Small intestine (tissue), 7 donors: Measurements from ENCODE around the gene ING5. TPM values are rescaled to one million over a fixed set of nuclear protein-coding genes. Genes with fewer than 3 reads are reported as not detected.
"Not testable (repeated sequence)": the region's sequence is repeated elsewhere in the genome, so short reads cannot be mapped to it uniquely, and the experiment has no call there.

Experiments used
- DNase-seq, 2 donors: peaks; one replicate each; pipeline versions ENCODE4 v3.0.0 to v3.0.0-alpha.2; 2013
- FAIRE-seq: peaks from 2 replicates; lab custom pipeline; 2012; peaks lifted over from hg19 to GRCh38; lab: Jason Lieb, UNC
- H3K27ac ChIP-seq, 3 donors: one replicate each; pipeline ENCODE4 v1.5.1; 2013; ENCODE audit warnings: low read length in 2 of 3, mild to moderate bottlenecking in 2 of 3, control low read depth in 1 of 3, inconsistent platforms in 1 of 3, low read depth in 1 of 3, moderate library complexity in 1 of 3
- H3K27me3 ChIP-seq, 3 donors: one replicate each; pipeline ENCODE4 v1.6.1; 2013; ENCODE audit warnings: low read length in 3 of 3, inconsistent platforms in 1 of 3; ENCODE audit not compliant: control insufficient read depth in 3 of 3, insufficient read depth in 3 of 3
- H3K36me3 ChIP-seq, 3 donors: one replicate each; pipeline ENCODE4 v1.6.1; 2013; ENCODE audit warnings: low read length in 3 of 3, inconsistent platforms in 1 of 3, low read depth in 1 of 3, mild to moderate bottlenecking in 1 of 3, moderate library complexity in 1 of 3; ENCODE audit not compliant: control insufficient read depth in 3 of 3, insufficient read depth in 2 of 3
- H3K4me1 ChIP-seq, 3 donors: one replicate each; pipeline ENCODE4 v1.6.1; 2013; ENCODE audit warnings: low read length in 2 of 3, inconsistent platforms in 1 of 3, low read depth in 1 of 3, mild to moderate bottlenecking in 1 of 3, moderate library complexity in 1 of 3; ENCODE audit not compliant: control insufficient read depth in 3 of 3, insufficient read depth in 2 of 3
- H3K4me3 ChIP-seq, 3 donors: one replicate each; pipeline ENCODE4 v1.5.1; 2013; ENCODE audit warnings: low read length in 3 of 3, control low read depth in 1 of 3, inconsistent platforms in 1 of 3, low read depth in 1 of 3, mild to moderate bottlenecking in 1 of 3, moderate library complexity in 1 of 3
- H3K9me3 ChIP-seq, 2 donors: one replicate each; pipeline ENCODE4 v1.6.1; 2013; ENCODE audit warnings: low read depth in 1 of 2, low read length in 1 of 2; ENCODE audit not compliant: control insufficient read depth in 2 of 2, insufficient read depth in 1 of 2
- WGBS, 3 donors: extraction: QIAGEN DNeasy Blood & Tissue Kit; methylation state at CpG; one replicate each; pipeline ENCODE4 v1.1.7; 2013; 5-methylcytosine and 5-hydroxymethylcytosine counted together
- polyA plus RNA-seq, 4 donors: library from polyadenylated mRNA; stranded (reverse) in 3 of 4; unstranded in 1 of 4; fragments of 200-250 nt in 3 of 4; fragments of 120-200 nt in 1 of 4; gene quantifications; one replicate each; pipeline versions ENCODE4 v1.2.1 to v1.2.3, GENCODE V29; 2013
- donor health status: healthy with polysubstance abuse.
- donor health status: control.
- donor health status: control.
- donor health status: Bipolar disorder and iron deficiency.
- donor health status: healthy.

ING5 gene
- polyA plus RNA-seq, 4 donors: 20.3 to 44.5 (median 35.4) TPM

DNA sequence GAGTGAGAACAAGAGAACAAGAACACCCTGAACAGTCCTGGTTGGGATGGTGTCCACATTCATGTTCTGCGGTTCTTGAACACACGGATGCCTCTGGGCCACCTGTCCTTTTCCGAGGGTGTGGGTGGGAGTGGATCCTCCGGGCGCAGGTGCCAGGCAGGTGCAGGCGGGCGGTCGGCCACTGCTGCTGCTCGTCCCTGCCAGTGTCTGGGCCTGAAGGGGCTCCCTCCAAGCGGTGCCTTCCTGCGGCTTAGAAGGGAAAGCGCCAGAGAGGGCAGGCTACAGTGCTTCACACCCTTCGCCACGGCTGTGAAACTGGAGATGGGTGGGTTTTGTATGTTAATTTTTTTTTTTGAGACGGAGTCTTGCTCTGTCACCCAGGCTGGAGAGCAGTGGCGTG lies 24.6 kb downstream of the ING5 start:
- DNase-seq (no peak), FAIRE-seq (no peak)
- H3K27ac ChIP-seq: no peak overlapping the region
- no peaks in the 10 kb centered on the region for H3K27me3 ChIP-seq
- peaks cover 0 to 35% of the 10 kb centered on the region in 2 donors for H3K9me3 ChIP-seq
- 93 to 96% (median 93%) methylated on average over 16 of the region's 16 CpGs for WGBS, 3 donors
- no peaks in the 10 kb centered on the region for H3K4me1 ChIP-seq
- H3K4me3 ChIP-seq: no peak overlapping the region
- peaks cover 2 to 61% (median 10%) of the 10 kb centered on the region in 3 donors for H3K36me3 ChIP-seq

DNA sequence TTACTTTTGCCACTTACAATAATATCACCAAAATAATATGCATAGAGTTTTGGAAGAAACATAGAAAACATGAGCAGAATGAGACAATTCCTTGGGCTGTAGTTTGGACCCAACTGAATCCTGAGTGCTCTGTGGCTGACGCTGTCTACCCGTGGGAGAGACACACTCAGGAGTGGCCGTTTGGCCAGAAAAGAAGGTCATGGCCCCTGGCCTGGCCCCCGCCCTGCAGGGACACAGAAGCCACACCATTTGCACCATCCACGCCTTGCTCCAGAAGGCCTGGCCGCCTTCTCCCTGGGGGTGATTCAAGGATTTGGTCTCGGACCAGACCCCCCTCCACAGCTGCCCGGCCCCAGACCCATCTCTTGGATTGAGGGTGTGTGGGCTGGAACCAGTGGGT lies 26.2 kb downstream of the ING5 start:
- H3K36me3 ChIP-seq: peaks cover 0 to 47% (median 6%) of the 10 kb centered on the region in 3 donors
- no peaks in the 10 kb centered on the region for H3K4me1 ChIP-seq
- 84 to 90% (median 88%) methylated on average over 8 of the region's 8 CpGs for WGBS, 3 donors
- no peak overlapping the region for H3K4me3 ChIP-seq
- FAIRE-seq (no peak), DNase-seq (no peak)
- H3K9me3 ChIP-seq: peaks cover 0 to 19% of the 10 kb centered on the region in 2 donors
- H3K27me3 ChIP-seq: no peaks in the 10 kb centered on the region
- H3K27ac ChIP-seq: no peak overlapping the region

GRCh38 chr2:241728627-241729026 lies 26.8 kb downstream of the ING5 start:
- H3K4me3 ChIP-seq: no peak overlapping the region
- FAIRE-seq: no peak
- peaks cover 0 to 40% (median under 1%) of the 10 kb centered on the region in 3 donors for H3K36me3 ChIP-seq
- peaks cover 0 to 13% of the 10 kb centered on the region in 2 donors for H3K9me3 ChIP-seq
- no peaks in the 10 kb centered on the region for H3K27me3 ChIP-seq
- WGBS, 3 donors: 82 to 91% (median 86%) methylated on average over 19 of the region's 19 CpGs
- H3K27ac ChIP-seq: no peak overlapping the region
- H3K4me1 ChIP-seq: no peaks in the 10 kb centered on the region
- no peak for DNase-seq

GRCh38 chr2:241729868-241730267 lies 28.0 kb downstream of the ING5 start:
- Histone ChIP-seq H3K4me1 (no peaks in the 10 kb centered on the region), H3K36me3 (peaks cover 0 to 28% (median 0%) of the 10 kb centered on the region in 3 donors), H3K9me3 (peaks cover 0 to under 1% of the 10 kb centered on the region in 2 donors), H3K27ac (no peak overlapping the region), H3K4me3 (no peak overlapping the region), H3K27me3 (no peaks in the 10 kb centered on the region)
- no peak for FAIRE-seq
- 87 to 91% (median 88%) methylated on average over 6 of the region's 6 CpGs for WGBS, 3 donors
- no peak for DNase-seq

DNA sequence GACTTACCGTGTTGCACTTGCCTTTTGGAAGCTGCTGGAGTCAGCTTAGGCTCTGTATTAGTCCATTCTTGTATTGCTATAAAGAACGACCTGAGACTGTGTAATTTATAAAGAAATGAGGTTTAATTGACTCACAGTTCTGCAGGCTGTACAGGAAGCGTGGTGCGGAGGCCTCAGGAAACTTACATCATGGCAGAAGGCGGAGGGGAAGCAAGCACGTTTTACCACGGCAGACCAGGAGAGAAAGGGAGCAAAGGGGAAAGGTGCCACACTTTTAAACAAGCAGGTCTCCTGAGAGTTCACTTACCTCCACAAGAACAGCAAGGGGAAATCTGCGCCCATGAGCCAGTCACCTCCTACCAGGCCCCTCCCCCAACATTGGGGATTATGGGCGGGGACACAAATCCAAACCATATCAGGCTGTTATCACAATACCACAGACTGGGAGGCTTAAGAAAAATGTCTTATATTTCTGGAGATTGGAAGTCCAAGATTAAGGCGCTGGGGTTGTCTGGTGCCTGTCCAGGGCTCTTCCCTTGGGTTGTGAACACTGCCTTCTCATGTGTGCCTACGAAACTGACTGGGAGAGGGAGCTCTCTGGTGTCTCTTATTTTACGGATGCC lies 28.9 kb downstream of the ING5 start:
- H3K4me1 ChIP-seq: no peaks in the 10 kb centered on the region
- WGBS, 3 donors: 72 to 86% (median 79%) methylated on average over 12 of the region's 12 CpGs
- FAIRE-seq: no peak

GRCh38 chr2:241732513-241733186 lies 30.8 kb downstream of the ING5 start:
- peak; percentile 12 to 19 for DNase-seq
- not testable (repeated sequence) for FAIRE-seq, H3K27ac ChIP-seq, H3K27me3 ChIP-seq, H3K4me3 ChIP-seq, H3K4me1 ChIP-seq, H3K9me3 ChIP-seq
- 32 to 45% (median 35%) methylated on average over 19 to 25 of the region's 26 CpGs for WGBS, 3 donors
- peaks cover 0 to 25% (median 0%) of the 10 kb centered on the region in 3 donors for H3K36me3 ChIP-seq

More for the DNA sequence above, 28.9 kb downstream of the ING5 start:
- no peak for DNase-seq
- Histone ChIP-seq H3K27ac (no peak overlapping the region), H3K9me3 (no peaks in the 10 kb centered on the region), H3K4me3 (no peak overlapping the region), H3K27me3 (no peaks in the 10 kb centered on the region), H3K36me3 (peaks cover 0 to 23% (median 0%) of the 10 kb centered on the region in 3 donors)

DNA sequence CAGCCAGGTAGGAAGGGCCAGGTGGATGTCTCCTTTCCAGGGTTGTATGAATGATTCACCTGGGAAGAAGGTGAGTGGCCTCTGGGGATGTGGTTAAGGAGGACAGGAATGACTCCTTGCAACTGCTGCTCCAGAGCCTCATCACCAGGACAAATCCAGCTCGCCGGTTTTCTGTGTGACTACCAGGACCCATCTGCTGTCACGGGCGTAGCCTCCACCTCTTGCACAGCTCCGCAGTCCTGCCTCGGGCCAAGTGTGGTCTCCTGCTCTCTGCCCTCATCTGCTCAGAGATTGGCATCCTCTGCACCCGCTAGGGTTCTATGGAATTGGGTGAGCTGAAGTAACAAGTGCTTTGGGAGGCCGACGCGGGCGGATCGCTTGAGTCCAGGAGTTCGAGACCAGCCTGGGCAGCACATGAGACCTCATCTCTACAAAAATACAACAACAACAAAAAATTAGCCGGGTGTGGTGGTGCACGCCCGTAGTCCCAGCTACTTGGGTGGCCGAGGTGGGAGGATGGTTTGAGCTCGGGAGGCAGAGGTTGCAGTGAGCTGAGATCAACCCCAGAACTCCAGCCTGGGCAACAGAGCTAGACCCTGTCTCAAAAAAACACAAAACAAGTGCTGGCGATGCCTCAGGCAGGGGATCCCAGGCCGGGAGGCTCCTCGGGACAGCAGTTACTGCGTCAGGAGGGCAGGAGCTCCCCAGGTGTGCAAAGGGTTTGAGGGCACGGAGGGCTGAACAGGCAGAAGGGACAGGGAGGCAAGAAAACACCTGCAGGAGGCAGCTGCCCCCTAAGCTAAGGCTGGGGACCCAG lies 31.8 kb downstream of the ING5 start:
- WGBS, 3 donors: 79 to 85% (median 81%) methylated on average over 23 of the region's 23 CpGs
- DNase-seq (no peak), FAIRE-seq (no peak)
- no peaks in the 10 kb centered on the region for H3K9me3 ChIP-seq
- no peaks in the 10 kb centered on the region for H3K27me3 ChIP-seq
- peak overlapping the region in 1 of 3 donors; percentile 45 for H3K27ac ChIP-seq
- H3K4me1 ChIP-seq: no peaks in the 10 kb centered on the region
- peak overlapping the region in 2 of 3 donors; percentile 32 to 82 for H3K4me3 ChIP-seq
- H3K36me3 ChIP-seq: peaks cover 0 to 25% (median 0%) of the 10 kb centered on the region in 3 donors

- H3K4me3 ChIP-seq: peak overlapping the region in 2 of 3 donors; percentile 32 to 82
- H3K27ac ChIP-seq: peak overlapping the region in 1 of 3 donors; percentile 45
- no peaks in the 10 kb centered on the region for H3K27me3 ChIP-seq
- peaks cover 0 to 28% (median 0%) of the 10 kb centered on the region in 3 donors for H3K36me3 ChIP-seq
- FAIRE-seq (no peak), DNase-seq (no peak)
- H3K4me1 ChIP-seq: no peaks in the 10 kb centered on the region
- 0 to 2% (median 1%) methylated on average over 6 to 25 of the region's 25 CpGs for WGBS, 3 donors
- H3K9me3 ChIP-seq: no peaks in the 10 kb centered on the region
Observed at GRCh38 chr2:241734208-241734466, 32.3 kb downstream of the ING5 start.
